ENCODE measurements around the gene ARMC2. TPM values are rescaled to one million over a fixed set of nuclear protein-coding genes. Genes with fewer than 3 reads are reported as not detected.

Gene ARMC2
- total and polyA plus RNA-seq, 2 donors (not counting 3 experiments of a cell fraction or from before 2014, with no cell fraction given) = 1.7 to 3.7 TPM

GRCh38 chr6:108916026-108916686, 67.9 kb downstream of the ARMC2 start:
- DNase-seq (ENCODE audit: low read depth, low spot score) = no peak
- H3K4me1 ChIP-seq (ENCODE audit: control insufficient read depth, extremely low read depth, insufficient read depth, low read length) = no peaks in the 10 kb centered on the region
- H3K27ac ChIP-seq (ENCODE audit: insufficient read depth, low read depth, low read length) = no peak overlapping the region
- H3K9me1 ChIP-seq (replicated peaks; ENCODE audit: control insufficient read depth, extremely low read depth, insufficient read depth, low read length) = no peaks in the 10 kb centered on the region
- H3K36me3 ChIP-seq (ENCODE audit: control insufficient read depth in 2 of 2, extremely low read depth in 1 of 2, insufficient read depth in 2 of 2, low read length in 2 of 2) = no peaks in the 10 kb centered on the region
- no peak overlapping the region for H3K9ac ChIP-seq (replicated peaks; ENCODE audit: extremely low read depth, insufficient read depth, low read length)
- intact Hi-C loops (cut with micrococcal nuclease) (no loop called here), dilution Hi-C loops (cut with MboI; ENCODE audit: extremely low pct_ligation_motif_present, low sequenced_read_pairs) (no loop called here)
- H4K20me1 ChIP-seq (replicated peaks; ENCODE audit: control insufficient read depth, extremely low read depth, insufficient read depth, low read length) = no peaks in the 10 kb centered on the region
- TF ChIP-seq MAX (IDR thresholded peaks at IDR 0.05; ENCODE audit: insufficient read depth, insufficient read length) = no peak
- no peak for TF ChIP-seq CTCF (IDR thresholded peaks at IDR 0.05; ENCODE audit: extremely low read depth in 1 of 2, insufficient read depth in 1 of 2, low read depth in 1 of 2, low read length in 2 of 2)
- TF ChIP-seq FOS (IDR thresholded peaks at IDR 0.05; ENCODE audit: borderline replicate concordance, insufficient read depth, low read length) = no peak
- no peak for TF ChIP-seq POLR2A (IDR thresholded peaks at IDR 0.05; ENCODE audit: low read depth, low read length)
- TF ChIP-seq MYC (IDR thresholded peaks at IDR 0.05; ENCODE audit: low read depth, low read length) = no peak
- no peak for TF ChIP-seq GATA2 (IDR thresholded peaks at IDR 0.05; ENCODE audit: insufficient read depth, insufficient read length, low read depth, low read length)
- TF ChIP-seq EZH2 (IDR thresholded peaks at IDR 0.05; ENCODE audit: borderline replicate concordance, low read depth, low read length, severe bottlenecking) = no peak
- no peak for TF ChIP-seq JUN (IDR thresholded peaks at IDR 0.05; ENCODE audit: borderline replicate concordance, insufficient read depth, insufficient read length, low read depth)
- TF ChIP-seq POLR2AphosphoS5 (IDR thresholded peaks at IDR 0.05; ENCODE audit: insufficient read depth, low read depth, low read length) = no peak
- no peak overlapping the region for H2AFZ ChIP-seq (ENCODE audit: low read depth, low read length)
- H3K79me2 ChIP-seq (ENCODE audit: control insufficient read depth, insufficient read depth, low read length) = no peaks in the 10 kb centered on the region
- no peaks in the 10 kb centered on the region for H3K9me3 ChIP-seq (replicated peaks; ENCODE audit: control insufficient read depth, insufficient read depth, low read length)
- no TSS peak for BruUV-seq (replicated peaks)
- ChIA-PET CTCF (interaction anchor here (1.0 to 4.2 kb wide), 3 partner anchors 11 to 55 kb away, joined by 3 to 20 read pairs (median 16); no protein-coding TSS in a partner anchor), POLR2A (interaction anchor here (0.7 kb wide), 1 partner anchor 52 kb away, joined by 3 read pairs; no protein-coding TSS in a partner anchor)
- H3K4me2 ChIP-seq (ENCODE audit: insufficient read depth, low read length) = no peak overlapping the region
- no peaks in the 10 kb centered on the region for H3K27me3 ChIP-seq (ENCODE audit: control insufficient read depth in 2 of 2, insufficient read depth in 2 of 2, low read length in 2 of 2)
- no peak overlapping the region for H3K4me3 ChIP-seq (replicated peaks in 1 of 3; ENCODE audit: insufficient read depth in 1 of 3, low read depth in 1 of 3, low read length in 3 of 3)
- no peak for FAIRE-seq
